ENCODE results near the gene DAB2.
A peak's percentile ranks its signal among the peaks of the same experiment; 100 is the strongest.
"Not testable (repeated sequence)": the region's sequence is repeated elsewhere in the genome, so short reads cannot be mapped to it uniquely, and the experiment has no call there.

DAB2 gene

GRCh38 chr5:39419796-39420195 is 5.0 kb downstream of the DAB2 start:
- no peak for DNase-seq

DNA sequence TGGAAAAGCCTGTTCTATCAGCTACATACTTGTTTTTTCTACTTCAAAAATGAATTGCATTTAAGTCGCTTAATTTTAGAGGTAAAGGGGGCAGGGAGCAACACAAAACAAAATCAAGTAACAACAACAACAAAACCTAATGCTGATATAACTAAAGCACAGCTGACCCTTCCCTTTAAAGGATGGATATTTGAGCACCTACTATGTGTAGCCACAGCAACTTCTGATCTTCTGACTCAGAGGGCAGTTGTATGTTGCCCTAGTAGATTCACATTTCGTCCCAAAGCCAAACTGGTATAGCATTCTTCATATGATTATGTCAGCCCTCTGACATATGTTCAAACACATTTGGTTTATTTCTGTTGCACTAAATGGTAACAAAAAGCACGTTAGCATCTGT is 6.8 kb downstream of the DAB2 start:
- no peak for DNase-seq

GRCh38 chr5:39415201-39415600 is 9.6 kb downstream of the DAB2 start:
- no peak for DNase-seq

DNA sequence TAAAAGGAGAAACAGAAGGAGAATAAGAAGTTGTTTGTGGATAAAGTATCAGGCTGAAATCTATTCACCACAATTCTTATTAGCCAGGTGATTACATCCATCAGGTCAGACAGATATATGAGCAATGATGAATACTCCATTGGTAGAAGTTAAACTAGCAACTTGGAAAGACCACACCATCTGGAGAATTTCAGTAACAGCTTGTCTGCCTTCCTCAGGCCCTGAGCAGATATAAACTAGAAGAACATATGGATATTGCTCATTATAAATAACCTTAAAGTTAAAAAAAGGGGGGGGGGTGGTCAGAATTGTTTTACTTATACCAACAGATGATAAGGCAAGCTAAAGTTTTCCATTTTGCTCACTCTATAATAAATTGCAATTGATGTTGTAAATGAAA is 10.4 kb downstream of the DAB2 start:
- DNase-seq: no peak

DNA sequence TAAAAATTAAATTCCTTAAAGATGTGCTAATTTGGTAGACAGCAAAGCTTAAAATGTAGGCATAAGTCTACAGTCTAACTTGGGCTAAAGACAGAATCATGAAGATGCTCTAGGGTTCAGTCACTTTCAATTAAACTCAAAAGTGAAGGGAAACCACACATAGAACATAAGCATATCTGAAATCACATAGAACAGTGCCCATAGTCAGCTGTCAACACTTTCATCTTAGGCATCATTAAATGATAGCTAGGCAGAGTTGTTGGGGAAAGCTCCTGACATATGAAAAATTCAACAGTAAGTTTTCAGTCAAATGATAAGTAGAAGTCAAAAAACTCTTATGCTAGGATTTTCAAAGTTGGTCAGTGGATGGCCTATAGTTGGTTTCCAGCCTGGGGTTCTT is 11.0 kb downstream of the DAB2 start:
- DNase-seq: no peak

GRCh38 chr5:39412721-39413394 is 11.9 kb downstream of the DAB2 start:
- peak in 1 of 2 experiments; percentile 10 for DNase-seq

GRCh38 chr5:39411985-39412384 is 12.8 kb downstream of the DAB2 start:
- DNase-seq: no peak

DNA sequence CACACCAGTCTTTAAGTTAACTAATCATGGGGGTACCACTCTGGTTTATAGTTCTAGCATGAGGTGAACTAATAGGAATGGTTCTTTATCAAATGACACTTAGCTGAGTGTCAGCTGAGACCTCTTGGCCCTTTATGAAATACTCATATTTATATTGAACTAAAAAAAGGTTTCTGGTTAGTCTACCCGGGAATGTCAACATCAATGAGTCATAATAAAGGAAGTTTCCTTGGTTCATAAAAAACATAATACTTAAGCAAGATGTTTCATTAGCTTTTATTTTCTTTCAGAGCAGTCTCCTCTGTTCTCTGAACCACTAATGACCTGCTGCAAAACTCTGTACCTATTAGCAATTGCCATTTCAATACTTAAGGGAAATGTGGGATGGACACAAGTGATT is 13.7 kb downstream of the DAB2 start:
- DNase-seq: peak; percentile 35 to 60

GRCh38 chr5:39409033-39409432 is 15.7 kb downstream of the DAB2 start:
- DNase-seq: no peak

DNA sequence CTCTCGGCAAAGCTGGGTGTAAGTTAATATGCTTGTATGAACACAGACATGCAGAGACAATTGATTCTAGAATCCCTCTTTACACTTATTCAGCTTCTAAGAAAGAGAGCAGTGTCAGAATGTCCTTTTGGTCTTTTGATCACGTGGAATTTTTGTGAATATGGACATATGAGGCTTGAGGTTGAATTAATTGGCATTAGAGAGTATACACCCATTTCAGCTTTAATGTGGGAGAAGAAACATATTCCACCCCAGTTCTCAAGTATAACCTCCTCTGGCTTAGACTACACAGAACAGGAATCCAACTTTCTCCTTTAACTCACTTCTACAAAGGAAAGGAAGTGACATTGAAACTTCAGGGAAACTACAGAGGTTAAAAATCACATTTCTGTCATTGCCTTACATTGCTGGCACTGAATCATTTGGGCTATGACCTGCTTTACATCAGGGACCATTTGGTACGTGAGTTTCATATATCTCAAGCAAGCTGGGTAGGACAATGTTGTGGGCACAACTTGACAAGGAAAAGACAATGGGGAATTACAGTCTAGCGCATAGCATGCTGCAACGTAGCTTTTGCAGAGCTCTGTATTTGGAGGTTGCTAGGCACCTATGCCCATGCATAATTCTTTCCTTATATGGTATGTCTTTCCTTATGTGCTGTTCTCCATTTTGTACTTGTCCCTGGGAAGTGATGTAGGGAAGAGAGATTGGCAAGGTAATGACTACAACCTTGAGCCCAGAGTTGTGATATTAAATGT is 19.5 kb downstream of the DAB2 start:
- no peak for DNase-seq

DNA sequence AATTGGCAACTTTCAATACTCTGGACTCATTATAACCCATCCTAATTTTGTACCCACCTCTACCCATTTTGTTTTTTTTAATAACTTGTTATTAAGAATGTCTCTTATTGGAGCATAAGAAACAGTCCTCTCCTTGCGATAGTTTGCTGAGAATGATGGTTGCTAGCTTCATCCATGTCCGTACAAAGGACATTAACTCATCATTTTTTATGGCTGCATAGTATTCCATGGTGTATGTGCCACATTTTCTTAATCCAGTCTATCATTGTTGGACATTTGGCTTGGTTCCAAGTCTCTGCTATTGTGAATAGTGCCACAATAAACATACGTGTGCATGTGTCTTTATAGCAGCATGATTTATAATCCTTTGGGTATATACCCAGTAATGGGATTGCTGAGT is 21.0 kb downstream of the DAB2 start:
- not testable (repeated sequence) for DNase-seq

- DNase-seq: not testable (repeated sequence)
Observed at GRCh38 chr5:39402140-39402539, 22.6 kb downstream of the DAB2 start.

DNA sequence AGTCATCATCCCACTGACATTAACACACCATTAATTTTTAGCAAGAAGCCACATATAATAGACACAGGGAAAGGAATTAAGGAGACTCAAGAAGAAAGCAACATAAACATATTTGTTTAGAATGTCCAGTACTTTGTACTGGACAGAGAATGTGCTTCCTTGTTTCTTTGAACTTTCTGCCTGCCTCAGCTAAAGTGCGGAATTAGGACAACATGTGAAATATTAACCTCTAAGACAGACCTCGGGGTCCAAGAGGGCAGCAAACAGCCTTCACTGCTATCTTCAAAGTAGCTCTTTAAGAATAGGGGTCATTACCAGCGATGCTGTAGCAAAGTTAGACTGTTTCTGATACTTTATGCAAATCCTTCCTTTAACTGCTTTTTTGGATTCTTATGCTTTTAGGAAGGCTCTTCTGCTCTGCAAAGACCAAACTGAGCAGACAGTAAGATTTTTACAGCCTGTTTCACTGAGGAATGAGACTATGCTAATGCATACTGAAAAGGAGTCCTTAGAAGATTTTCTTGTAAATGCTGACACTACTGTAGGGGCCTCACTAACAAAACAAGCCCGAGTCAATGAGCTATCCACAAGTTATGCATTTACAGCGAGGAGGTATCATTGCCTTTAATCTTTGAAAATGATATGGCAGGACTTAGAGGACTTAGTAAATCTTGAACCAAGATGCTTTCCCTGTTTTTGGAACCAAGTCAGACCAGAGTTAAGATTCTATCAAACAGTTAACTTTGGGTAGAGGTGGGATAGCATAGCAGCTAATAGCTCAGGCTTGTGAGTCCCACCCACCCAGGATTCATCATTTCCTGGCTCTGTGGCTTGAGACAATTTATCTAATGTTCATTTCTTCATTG is 23.8 kb downstream of the DAB2 start:
- no peak for DNase-seq

GRCh38 chr5:39399135-39400036 is 25.4 kb downstream of the DAB2 start:
- peak; percentile 83 to 88 for DNase-seq

DNA sequence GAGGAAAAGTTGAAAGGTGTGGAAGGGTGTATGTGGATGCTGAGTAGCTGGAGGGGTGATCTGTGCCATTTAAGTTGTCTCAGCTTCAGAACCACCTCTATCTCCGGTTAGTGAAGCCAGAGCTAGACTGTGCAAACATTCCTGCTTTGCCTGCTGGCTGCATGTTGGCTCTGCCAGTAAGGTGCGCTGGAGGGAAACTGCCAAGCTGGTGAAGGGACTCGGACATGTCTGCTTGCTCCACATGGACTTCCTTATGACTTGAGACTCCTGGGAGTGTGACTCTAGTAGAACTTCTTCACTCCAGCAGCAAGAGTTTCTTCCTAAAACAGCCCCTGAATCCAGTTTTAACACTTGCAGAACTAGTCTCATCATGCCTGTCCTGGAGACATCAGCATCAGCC is 27.9 kb downstream of the DAB2 start:
- no peak for DNase-seq

- no peak for DNase-seq
Observed at GRCh38 chr5:39395521-39395920, 29.3 kb downstream of the DAB2 start.

DNA sequence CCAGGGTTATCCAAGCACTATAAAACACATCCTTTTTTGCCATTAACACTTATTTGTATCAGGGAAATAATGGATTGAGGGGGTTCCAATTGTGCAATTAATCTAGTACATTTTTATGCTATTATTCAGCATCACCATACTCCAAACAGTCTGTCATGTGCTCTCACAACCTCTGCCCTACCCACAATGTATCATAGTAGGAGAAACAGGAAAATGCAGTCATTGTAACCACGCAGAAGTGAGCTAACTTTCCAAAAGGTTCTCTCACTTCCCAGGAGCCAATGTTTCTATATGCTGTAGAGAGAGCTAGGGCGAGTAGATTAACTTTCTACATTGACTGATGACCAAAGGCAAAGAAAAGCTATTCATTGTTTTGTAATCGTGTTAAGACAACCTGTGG is 29.8 kb downstream of the DAB2 start:
- DNase-seq: no peak

DNA sequence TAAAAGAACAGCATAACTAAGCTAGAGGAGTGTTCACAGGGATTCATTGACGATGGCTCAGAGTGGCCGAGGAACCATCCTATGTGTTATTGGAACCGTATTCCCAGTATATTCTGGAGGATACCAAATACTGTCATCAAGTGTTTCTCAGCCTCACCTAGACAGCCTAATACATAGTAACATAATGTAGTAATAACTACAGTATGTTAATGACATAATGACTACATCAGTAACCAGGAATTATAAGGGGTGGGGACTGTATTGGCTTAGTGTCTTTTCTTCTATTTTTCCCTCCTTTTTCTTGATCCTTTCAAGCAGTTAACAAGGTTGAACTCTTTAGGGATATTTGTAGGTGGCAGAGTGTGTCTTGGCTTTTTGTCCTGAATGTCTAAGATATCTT is 33.8 kb downstream of the DAB2 start:
- DNase-seq: no peak

GRCh38 chr5:39387293-39387692 is 37.5 kb downstream of the DAB2 start:
- DNase-seq: no peak

DNA sequence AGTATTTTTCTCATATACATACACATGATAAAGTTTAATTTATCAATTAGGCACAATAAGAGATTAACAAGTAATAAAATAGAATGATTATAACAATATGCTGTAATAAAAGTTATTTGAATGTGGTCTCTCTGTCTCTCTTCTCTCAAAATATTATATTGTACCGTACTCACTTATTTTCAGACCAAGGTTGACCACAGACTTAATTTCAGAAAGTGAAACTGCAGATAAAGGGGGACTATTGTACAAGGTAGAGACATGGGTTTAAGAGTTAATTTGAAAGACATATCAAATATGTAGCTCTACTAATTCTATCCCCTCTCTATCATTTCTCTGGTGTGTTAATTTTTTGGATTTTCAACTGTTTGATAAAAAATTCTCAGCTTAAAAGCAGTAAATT is 40.5 kb downstream of the DAB2 start:
- DNase-seq: no peak

- no peak for DNase-seq
Observed at GRCh38 chr5:39381376-39381775, 43.4 kb downstream of the DAB2 start.

GRCh38 chr5:39379693-39380092 is 45.1 kb downstream of the DAB2 start:
- DNase-seq: no peak

DNA sequence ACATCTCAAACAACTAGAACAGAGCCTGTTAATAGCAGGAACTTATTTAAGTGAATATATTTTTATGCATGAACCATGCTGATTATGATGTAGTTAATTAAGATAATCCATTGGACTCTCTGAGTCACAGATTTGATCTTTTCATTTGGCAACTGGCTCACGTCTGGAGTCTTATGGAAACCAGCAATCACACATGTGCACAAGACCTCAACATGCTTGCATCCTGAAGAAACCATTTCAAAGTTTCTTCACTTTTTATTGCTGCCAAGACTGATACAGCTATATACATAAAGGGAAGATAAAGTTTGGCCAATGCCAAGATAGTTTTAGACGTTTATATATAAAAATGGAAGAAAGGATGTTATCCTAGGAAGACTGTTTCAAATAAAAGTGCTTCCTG is 47.2 kb downstream of the DAB2 start:
- no peak for DNase-seq

Measured in AML-193 (cell line).